ENCODE data around the gene SUMF2.
"Not testable (repeated sequence)": the region's sequence is repeated elsewhere in the genome, so short reads cannot be mapped to it uniquely, and the experiment has no call there.

SUMF2 gene

GRCh38 chr7:56063500-56063881 lies 595 bp upstream of the SUMF2 start:
- no peak for DNase-seq (ENCODE audit: low spot score)

- not testable (repeated sequence) for DNase-seq (ENCODE audit: low spot score)
Measured at GRCh38 chr7:56066376-56066775, 2.3 kb downstream of the SUMF2 start.

GRCh38 chr7:56074371-56074791 lies 10.3 kb downstream of the SUMF2 start:
- peak; percentile 73 for DNase-seq (ENCODE audit: low spot score)

DNA sequence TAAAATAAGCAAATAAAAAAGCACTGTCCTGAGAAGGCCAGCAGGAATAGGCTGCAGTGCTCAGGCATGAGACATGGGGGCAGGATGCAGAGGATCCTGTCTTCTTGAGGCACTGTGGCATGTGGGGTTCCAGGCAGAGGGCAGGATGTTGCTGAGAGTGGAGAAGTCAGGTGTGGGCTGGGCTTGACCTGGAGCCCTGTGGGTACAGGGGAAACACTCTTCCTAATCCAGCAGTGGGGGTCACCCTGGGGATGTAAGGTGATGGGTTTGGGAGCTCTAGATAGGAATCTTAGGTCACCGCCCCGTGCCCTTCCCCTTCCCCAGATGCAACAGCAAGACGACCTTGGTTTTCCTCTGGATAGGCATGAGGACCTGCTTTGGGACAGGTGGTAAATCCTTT lies 13.6 kb downstream of the SUMF2 start:
- DNase-seq (ENCODE audit: low spot score), result no peak

- DNase-seq (ENCODE audit: low spot score), result no peak
Measured at GRCh38 chr7:56078196-56078595, 14.1 kb downstream of the SUMF2 start.

DNA sequence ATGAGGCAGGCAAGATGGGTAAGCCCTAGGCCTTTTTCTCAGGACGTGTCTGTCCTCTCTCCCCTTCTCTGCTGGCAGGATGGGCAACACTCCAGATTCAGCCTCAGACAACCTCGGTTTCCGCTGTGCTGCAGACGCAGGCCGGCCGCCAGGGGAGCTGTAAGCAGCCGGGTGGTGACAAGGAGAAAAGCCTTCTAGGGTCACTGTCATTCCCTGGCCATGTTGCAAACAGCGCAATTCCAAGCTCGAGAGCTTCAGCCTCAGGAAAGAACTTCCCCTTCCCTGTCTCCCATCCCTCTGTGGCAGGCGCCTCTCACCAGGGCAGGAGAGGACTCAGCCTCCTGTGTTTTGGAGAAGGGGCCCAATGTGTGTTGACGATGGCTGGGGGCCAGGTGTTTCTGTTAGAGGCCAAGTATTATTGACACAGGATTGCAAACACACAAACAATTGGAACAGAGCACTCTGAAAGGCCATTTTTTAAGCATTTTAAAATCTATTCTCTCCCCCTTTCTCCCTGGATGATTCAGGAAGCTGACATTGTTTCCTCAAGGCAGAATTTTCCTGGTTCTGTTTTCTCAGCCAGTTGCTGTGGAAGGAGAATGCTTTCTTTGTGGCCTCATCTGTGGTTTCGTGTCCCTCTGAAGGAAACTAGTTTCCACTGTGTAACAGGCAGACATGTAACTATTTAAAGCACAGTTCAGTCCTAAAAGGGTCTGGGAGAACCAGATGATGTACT lies 15.5 kb downstream of the SUMF2 start:
- DNase-seq (ENCODE audit: low spot score), result peak; percentile 91

DNA sequence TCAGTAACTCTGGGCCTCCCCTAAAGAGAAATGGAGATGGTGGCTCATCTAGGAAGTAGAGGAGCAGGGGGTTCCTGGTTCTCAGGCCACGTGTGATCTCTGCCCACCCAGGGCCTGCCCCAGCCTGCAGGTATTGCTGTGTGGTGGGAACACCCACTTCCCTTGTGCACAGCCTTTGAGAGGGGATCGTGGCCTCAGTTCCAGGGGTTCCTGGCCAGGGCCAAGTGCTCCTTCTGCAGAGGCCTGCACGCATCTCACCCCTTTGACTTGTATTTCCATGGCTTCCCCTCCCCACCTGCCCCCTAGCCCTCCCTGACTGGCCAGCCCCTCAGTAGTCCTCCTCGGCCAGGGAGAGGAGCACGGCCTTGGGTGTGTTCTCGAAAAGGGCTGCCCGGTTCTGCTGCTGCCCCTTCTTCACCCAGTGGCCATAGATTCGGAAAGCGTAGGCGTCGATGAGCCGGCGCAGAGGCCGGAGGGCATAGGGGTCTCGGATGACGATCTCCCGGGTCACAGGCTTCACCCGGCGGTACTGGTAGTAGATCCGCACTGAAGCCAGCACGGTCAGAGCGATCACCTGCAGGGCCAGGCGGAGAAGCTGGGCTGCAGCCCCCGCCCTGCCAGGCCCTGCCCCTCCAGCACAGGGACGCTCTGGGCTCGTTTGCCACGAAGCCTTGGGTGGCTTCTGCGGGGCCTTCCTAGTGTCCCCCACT lies 16.8 kb downstream of the SUMF2 start:
- not testable (repeated sequence) for DNase-seq (ENCODE audit: low spot score)

GRCh38 chr7:56081626-56082340 lies 17.7 kb downstream of the SUMF2 start:
- no peak for DNase-seq (ENCODE audit: low spot score)

GRCh38 chr7:56083150-56083785 lies 19.2 kb downstream of the SUMF2 start:
- peak; percentile 74 for DNase-seq (ENCODE audit: low spot score)

DNA sequence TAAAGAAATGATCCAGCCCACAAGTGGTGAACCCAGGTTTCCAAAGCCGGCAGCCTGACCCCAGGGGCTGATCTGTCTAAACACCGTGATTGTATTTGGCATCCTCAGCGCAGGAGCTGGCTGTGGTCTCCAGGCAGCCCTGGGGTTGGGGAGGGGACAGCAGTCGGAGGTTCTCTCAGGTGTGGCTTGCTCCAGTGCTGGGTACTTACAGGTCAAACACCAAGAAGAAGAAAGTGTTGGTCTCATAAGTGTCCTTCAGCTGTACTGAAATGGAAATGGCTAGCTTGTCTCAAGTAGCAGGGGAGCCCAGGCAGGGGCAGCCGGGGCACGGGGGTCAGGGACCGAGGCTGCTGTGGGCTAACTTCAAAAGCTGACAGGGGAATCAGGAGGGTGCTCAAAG lies 22.7 kb downstream of the SUMF2 start:
- no peak for DNase-seq (ENCODE audit: low spot score)

DNA sequence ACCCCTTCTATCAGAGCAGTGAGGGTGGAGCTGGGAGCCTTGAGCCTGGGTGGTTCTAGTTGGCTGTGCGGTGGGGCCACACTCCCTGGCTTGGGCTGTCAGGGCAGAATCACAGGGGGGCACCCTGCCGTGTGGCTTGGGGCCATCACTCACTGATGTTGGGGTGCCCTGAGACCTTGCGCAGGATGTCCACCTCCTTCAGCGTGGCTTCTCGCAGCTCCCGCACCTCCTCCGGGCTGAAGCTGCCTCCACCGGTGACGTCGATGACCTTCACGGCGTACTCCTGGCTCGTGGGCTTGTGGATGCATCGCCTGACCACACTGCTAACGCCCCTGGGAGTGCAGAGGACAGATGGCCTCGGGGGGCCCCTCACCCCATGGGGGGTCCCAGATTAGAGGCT lies 23.4 kb downstream of the SUMF2 start:
- DNase-seq (ENCODE audit: low spot score), result no peak

GRCh38 chr7:56091591-56091990 lies 27.5 kb downstream of the SUMF2 start:
- peak; percentile 78 for DNase-seq (ENCODE audit: low spot score)

GRCh38 chr7:56092388-56092787 lies 28.3 kb downstream of the SUMF2 start:
- not testable (repeated sequence) for DNase-seq (ENCODE audit: low spot score)

DNA sequence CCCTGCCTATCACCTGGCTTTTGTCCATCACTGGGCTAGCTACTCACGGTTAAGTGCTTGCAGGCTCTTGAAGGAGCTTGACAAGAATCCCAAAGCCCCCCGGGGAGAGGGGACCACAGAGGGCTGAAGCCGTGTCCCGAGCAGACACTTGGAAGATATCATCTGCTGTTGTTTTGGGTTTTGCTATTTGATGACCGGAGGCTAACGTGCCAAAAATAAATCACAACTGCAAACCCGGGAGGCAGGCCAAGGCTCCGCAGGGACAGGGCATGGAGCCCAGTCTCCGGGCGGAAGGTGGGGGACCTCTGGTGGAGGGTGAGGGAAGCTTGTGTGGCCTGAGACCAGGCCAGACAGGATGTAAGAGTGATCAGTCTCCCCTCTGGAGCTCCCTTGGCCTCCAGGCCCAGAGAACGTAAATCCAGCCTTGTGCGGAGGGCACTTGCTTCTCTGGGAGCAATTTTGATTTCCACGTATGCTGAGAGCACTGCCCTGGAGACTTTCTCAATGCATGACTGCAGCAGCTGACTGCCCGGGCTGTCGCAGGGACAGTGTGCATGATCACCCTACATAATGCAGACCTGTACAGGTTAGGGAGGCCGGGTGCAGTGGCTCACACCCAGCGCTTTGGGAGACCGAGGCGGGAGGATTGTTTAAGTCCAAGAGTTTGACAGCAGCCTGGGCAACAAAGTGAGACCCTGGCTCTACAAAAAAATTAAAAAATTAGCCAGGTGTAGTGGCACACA lies 28.9 kb downstream of the SUMF2 start, which contains the start of gene PHKG1:
PHKG1 (minus strand) TSS at position 164 of the 743 bp plus-strand sequence. CDS start 4,011 bp downstream, outside the sequence.
- peak; percentile 87 for DNase-seq (ENCODE audit: low spot score)

DNA sequence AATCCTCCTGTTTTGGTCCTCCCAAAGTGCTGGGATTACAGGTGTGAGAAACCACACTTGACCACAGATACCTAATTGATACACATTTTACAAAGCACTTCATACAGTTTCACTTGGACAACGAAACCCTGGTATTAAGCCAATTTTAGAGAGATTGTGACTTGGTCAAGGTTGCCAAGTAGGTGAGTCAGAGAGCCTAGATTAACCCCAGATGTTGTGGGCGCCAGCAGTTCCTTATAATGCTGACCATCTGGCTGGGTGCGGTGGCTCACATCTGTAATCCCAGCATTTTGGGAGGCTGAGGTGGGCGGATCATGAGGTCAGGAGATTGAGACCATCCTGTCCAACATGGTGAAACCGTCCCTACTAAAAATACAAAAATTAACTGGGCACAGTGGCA lies 33.6 kb downstream of the SUMF2 start:
- DNase-seq (ENCODE audit: low spot score), result no peak

- not testable (repeated sequence) for DNase-seq (ENCODE audit: low spot score)
Measured at GRCh38 chr7:56098187-56099008, 34.3 kb downstream of the SUMF2 start.

DNA sequence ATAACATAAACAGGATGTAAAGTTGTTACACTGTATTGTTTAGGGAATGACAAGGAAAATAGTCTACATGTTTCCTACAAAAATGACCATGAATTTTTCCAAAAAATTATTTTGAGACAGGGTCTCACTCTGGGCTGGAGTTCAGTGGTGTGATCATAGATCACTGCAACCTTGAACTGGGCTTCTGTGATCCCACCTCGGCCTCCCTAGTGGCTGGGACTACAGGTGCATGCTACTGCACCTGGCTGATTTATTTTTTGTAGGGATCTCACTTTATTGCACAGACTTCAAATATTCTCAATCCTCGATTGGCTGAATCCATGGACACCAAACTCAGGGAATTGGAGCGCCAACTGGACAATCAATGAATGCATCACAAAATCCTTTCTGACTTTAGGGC lies 35.6 kb downstream of the SUMF2 start:
- DNase-seq (ENCODE audit: low spot score), result no peak

- not testable (repeated sequence) for DNase-seq (ENCODE audit: low spot score)
Measured at GRCh38 chr7:56104138-56104537, 40.1 kb downstream of the SUMF2 start.

- no peak for DNase-seq (ENCODE audit: low spot score)
Measured at GRCh38 chr7:56105508-56105907, 41.4 kb downstream of the SUMF2 start.

All from globus pallidus (tissue), 1 donor.